22Rv1 (cell line): ENCODE measurements around the gene FCRLA.
"Not testable (repeated sequence)": the region's sequence is repeated elsewhere in the genome, so short reads cannot be mapped to it uniquely, and the experiment has no call there.

Source experiments
- H3K27ac ChIP-seq: fragments of 450-650 bp; 2 replicates; pipeline ENCODE4 v1.5.1; 2017
- CTCF ChIP-seq: fragments of 450-650 bp; IDR thresholded peaks from 2 replicates; pipeline ENCODE4 v1.5.1; 2017; ENCODE audit warnings: mild to moderate bottlenecking
- ZFX ChIP-seq: fragments of 450-650 bp; IDR thresholded peaks from 2 replicates; pipeline ENCODE4 v1.6.1; 2017; ENCODE audit warnings: antibody characterized with exemption, borderline replicate concordance

FCRLA gene

DNA sequence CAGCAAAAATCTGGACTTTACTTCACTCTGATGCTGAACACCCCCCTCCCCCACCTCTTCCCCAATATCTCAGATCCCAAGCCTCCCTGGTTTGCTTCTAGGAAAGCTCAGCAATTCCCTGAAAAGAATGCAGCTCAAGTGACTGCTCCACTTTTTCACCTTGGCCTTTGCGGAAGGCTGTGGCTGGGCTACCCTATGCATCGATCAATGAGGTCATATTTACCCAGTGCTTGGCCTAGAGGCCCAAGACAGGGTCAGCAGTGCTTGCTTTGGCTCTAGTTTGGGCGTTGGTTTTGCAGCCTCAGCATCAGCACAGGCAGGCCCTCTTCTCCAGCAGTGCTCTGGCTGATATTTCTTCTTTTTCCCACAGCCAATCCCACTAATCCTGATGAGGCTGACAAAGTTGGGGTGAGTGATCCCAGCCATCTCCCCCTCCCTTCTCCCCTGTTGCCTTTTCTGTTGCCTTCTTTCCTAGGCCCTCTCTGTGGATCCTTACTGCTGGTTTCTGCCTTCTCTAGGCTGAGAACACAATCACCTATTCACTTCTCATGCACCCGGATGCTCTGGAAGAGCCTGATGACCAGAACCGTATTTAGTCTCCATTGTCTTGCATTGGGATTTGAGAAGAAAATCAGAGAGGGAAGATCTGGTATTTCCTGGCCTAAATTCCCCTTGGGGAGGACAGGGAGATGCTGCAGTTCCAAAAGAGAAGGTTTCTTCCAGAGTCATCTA lies 29.9 kb upstream of the FCRLA start:
- no peak overlapping the region for H3K27ac ChIP-seq
- no peak for TF ChIP-seq CTCF
- TF ChIP-seq ZFX: no peak

GRCh38 chr1:161678500-161678899 lies 28.5 kb upstream of the FCRLA start:
- H3K27ac ChIP-seq: no peak overlapping the region
- no peak for TF ChIP-seq ZFX
- TF ChIP-seq CTCF: no peak

DNA sequence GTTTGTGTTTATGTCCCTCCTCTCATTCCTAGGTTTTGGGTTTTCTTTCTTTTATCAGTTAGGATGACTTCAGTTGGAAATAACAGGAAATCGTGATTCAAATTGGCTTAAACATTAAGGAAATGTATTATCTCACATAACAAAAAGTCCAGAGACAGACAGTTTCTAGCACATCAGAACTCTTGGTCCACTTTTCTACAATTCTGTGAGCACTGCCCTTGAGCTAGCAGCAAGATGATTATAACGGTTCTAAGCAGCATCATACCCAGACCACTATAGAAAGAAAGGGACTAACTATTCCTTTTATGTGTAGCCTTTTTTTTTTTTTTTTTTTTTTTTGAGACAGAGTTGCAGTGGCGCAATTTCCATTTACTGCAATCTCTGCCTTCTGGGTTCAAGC lies 25.1 kb upstream of the FCRLA start:
- no peak for TF ChIP-seq CTCF
- TF ChIP-seq ZFX: no peak
- H3K27ac ChIP-seq: no peak overlapping the region

- H3K27ac ChIP-seq: no peak overlapping the region
- TF ChIP-seq CTCF (no peak), ZFX (no peak)
Measured at GRCh38 chr1:161688946-161689345, 18.1 kb upstream of the FCRLA start.

DNA sequence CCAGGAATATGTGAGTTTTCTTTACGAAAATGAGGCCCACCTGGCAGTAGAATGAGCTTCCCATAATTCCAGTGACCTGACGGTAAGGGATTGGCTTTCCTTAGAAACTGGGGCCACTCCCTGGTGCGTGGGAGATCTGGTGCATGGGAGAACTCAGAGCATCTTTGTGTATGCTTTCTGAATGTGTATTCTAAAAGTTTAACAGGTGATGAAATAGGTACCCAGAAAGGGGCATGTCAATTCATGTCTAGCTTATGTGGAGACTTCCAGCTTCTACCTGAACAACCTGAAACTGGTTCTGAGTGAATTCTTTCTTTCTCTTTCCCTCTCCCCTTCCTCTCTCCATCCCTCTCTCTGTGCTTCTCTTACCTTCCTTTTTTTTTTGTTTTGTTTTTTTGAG lies 15.2 kb upstream of the FCRLA start:
- TF ChIP-seq CTCF (no peak), ZFX (no peak)
- H3K27ac ChIP-seq: no peak overlapping the region

- H3K27ac ChIP-seq: not testable (repeated sequence)
Measured at GRCh38 chr1:161693020-161693712, 13.9 kb upstream of the FCRLA start.

- not testable (repeated sequence) for H3K27ac ChIP-seq
Measured at GRCh38 chr1:161698302-161698701, 8.7 kb upstream of the FCRLA start.

- TF ChIP-seq CTCF (no peak), ZFX (no peak)
- no peak overlapping the region for H3K27ac ChIP-seq
Measured at GRCh38 chr1:161702250-161702649, 4.8 kb upstream of the FCRLA start.
